Stimulated activated CD4-positive, alpha-beta T cell treated with anti-CD3 and anti-CD28 coated beads, Interleukin-2, amount 100 ng/mL, for 48 hours (primary cell): ENCODE data around the gene ADSS1.
A peak's percentile ranks its signal among the peaks of the same experiment; 100 is the strongest.

Experiments
- DNase-seq, 2 donors: peaks; one replicate each; pipeline ENCODE4 v3.0.0-alpha.2; 2020

The ADSS1 gene

DNA sequence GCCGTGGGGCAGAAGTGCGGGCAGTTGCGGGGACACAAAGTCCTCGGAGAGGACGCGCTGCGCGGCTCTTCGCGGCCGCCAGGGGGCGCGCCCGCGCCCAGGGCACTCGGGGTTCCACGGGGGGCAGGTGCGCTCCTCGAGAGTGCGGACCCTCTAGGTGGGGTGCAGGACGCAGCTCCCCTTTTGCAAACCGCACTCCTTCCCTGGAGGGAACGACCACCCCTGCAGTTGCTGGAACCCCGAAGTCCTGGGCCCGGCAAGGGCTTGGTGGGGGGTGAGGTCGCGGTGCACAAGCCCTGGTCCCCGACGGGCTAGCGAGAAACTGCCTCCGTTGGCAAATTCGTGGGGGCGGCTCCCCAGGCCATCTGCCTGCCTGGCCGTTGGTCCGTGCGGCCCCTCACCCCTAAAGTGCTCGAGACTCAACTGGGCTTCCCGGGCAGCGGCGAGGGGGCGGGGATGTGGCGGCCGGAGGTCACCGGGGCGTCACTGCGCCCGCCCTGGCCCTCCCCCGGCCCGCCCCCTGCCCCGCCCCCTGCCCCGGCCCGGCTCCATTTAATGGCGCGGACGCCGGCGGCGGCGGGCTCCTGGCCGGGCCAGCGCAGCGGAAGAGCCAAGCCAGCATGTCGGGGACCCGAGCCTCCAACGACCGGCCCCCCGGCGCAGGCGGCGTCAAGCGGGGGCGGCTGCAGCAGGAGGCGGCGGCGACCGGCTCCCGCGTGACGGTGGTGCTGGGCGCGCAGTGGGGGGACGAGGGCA lies at the start of gene ADSS1:
Gene ADSS1, plus strand, starts transcription at position 579 of the 756 bp plus-strand sequence. Its CDS starts 42 bp downstream, at position 621.
- DNase-seq: peak; percentile 54 to 64

DNA sequence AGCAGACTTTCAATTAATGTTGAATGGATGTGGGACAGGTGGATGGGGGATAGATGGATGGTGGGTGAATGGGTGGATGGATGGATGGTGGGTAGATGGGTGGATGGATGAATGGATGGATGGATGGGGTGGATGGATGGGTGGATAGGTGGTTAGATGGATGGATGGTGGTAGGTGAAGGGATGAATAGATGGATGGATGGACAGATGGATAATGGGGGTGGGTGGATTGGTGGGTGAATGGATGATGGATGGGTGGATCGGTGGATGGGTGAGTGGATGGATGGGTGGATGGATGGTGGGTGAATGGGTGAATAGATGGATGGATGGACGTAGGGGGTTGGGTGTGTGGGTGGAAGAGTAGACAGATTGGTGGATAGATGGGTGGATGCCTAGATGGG lies 48.6 kb upstream of the ADSS1 start:
- no peak for DNase-seq

DNA sequence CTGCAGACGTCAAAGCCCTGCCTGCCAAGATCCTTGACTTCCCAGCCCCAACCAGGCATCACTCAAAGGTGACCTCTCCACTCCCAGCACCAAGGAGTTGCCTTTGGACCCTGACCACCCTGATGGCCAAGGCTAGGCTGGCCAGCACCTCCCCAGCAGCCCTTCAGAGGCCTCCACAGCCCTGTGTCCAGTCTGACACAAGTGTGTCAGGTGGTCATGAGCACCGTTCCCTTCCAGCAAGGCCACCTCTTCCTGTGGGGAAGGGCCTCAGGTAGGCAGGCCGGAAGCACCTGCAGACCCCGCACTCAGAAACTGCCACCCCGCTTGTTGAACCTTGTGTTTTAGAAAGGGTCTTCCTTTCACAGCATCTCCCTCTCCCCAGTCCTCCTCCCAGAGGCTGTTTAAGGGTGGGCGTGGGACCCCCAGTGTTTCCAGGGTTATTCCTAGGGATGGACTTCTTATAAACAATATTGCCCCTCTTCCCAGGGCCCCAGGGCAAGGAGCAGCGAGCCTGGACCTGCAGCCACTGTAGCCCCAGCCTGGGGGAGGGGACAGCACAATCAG lies 47.8 kb upstream of the ADSS1 start:
- DNase-seq: no peak

DNA sequence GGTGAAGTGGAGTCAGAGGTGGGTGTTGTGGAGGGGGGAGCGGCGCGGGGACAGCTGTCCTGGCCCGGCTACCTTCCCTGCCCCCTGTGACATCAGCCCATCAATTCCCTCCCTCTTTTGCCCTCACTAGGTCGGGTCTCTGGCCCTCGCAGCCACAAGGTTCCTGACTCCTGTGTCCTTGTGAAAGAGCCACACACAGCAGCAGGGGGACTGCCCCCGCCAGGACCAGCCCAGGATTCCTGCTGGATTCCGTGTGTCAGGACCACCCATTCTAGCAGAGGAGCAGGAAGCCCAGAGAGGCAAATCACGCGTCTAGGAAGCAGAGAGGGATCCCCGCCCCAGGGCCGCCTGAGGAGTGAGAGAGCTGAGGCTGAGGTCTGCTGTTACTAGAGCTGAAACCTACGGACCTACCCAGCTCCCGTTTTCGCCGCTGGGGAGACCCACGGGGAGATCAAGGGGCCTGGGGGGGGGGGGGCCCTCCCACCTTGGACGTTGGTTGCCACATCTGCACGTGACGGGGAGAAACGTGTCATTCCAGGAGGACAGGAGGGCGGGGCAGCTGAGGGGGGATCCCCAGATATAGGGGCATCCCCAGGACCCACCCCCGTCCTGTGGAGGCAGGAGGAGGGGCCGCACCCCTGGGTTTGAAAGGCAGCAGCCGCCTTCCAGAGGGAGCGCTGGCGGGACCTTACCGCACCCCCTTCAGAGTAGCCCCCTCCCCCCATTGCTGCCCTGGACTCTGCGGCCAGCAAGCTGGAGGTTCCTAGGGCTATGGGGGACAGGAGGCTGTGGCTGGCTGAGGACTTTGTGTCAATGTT lies 47.1 kb upstream of the ADSS1 start:
- DNase-seq: peak; percentile 30

DNA sequence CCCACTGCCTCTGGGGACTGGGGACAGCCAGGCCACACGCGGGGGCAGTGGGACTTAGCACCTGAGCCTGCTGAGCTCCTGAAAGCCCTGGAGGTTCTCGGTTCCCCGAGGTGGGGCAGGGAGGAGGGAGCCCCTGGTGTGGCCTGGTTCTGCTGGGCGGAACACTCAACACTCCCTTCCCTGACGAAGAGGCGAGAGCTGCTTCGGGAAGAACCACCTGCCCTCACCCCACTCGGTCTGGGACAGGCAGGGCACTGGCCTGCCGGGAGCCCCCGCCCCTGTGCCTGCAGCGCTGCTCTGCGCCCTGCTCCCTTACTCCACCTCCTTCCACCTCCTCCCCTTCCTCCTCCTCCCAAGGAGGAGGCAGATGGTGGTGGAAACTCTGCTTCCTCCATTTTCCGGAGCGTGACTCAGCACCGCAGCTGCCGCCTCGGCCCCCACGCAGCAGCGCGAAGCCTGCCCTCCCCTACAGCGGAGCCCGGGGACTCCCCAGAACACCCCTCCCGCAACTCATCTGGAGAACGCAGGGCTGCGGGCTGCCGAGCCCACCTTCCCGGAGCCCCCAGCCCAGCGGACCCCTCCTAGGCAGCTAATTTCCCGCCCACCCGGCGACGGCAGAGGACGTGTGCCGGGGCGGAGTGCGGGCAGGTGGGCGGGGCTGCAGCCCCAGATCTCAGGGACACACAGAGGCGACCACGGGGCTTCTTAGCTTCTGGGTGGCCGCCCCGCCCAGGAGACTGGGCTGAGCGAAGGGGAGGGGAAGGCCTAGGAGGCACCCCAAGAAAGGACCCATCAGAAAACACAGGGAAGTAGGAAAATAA lies 46.3 kb upstream of the ADSS1 start:
- DNase-seq: peak; percentile 65 to 66

DNA sequence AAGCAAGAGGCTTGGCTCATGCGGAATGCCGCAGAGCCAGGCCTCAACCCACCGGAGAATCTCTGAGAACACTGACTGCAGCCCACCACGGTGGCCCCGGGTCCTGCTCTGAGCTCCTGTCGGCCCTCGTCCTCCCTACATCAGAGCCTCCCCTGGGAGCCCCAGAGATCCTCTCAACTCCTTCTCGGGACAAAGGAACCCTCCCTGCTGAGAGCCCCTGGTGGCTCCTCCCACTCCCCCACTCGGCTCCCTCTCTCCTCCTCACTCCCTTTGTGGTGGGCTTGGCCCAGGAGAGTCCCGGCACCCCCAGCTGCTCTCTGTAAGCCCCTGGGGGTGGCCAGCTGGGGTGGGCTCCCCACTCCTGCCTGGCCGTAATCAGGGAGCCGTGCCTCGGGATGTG lies 45.7 kb upstream of the ADSS1 start:
- no peak for DNase-seq

DNA sequence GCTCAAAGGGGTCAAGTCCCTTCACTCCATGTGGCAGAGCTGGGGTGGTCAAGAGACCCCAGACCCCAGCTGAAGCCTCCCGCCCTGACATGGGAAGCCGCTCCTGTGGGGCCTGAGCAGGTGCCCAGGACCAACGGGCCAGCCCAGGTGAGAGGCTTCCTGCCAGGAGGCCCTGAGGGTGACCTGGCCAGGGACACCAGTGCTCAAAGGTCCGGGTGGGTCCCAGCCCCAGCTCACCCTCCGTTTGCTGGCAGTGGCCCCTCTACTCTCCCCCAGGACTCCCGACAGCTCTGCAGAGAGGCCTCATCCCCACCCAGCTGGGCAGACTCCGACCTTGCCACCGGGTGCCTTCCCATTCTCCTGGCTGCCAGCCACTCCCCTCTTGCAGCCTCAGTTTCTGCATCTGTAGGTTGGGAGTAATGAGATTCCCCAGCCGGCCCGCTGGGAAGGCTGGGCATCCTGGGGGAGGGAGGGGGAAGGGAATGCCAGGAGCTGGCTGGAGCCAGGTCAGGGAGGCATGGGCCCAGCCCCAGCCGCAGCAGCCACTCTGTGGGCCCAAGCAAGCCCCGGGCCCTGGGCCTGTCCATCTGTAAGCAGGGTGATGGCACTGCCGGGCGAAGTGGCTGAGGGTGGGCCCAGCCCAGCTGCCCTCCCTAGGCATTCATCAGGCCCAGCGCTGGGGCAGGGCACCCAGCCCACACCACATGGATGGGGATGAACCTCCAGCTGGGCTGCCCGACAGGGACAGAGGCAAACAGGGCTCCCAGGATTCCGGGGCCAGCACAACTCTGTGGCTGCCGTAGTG lies 44.9 kb upstream of the ADSS1 start:
- no peak for DNase-seq

DNA sequence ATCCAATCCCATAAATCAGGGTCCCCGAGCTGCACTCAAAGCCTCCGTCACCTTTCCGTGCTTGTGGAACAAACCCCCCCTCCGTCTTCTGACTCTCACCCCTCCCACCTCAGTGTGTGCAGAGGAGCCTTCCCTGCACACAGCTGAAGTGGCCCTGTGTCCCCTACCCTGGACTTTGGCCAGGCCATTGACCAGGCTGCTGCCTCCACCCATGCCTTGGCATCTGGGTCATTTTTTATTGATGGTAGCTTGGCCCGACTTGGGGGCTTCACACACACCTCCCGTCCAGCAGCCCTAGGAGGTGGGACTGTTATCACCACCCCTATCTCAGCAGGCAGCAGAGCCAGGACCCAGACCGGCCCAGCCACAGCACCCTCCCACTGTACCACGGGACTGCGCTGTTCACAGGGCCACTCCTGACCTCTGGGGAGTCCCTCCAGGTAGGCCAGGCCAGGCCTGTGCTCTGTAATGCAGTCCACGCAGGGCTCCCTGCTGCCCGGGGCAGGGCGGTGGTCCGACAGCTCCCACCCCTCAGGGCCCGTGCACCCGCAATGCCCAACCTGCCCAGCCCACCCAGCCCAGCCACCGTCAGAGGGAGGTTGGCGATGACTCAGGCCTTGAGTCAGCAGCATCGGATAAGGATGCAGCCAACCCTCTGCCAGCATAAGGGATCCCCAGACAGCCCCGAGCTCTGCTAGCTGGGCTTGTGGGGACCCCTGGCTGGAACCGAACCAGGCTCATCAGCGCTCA lies 43.8 kb upstream of the ADSS1 start:
- no peak for DNase-seq

DNA sequence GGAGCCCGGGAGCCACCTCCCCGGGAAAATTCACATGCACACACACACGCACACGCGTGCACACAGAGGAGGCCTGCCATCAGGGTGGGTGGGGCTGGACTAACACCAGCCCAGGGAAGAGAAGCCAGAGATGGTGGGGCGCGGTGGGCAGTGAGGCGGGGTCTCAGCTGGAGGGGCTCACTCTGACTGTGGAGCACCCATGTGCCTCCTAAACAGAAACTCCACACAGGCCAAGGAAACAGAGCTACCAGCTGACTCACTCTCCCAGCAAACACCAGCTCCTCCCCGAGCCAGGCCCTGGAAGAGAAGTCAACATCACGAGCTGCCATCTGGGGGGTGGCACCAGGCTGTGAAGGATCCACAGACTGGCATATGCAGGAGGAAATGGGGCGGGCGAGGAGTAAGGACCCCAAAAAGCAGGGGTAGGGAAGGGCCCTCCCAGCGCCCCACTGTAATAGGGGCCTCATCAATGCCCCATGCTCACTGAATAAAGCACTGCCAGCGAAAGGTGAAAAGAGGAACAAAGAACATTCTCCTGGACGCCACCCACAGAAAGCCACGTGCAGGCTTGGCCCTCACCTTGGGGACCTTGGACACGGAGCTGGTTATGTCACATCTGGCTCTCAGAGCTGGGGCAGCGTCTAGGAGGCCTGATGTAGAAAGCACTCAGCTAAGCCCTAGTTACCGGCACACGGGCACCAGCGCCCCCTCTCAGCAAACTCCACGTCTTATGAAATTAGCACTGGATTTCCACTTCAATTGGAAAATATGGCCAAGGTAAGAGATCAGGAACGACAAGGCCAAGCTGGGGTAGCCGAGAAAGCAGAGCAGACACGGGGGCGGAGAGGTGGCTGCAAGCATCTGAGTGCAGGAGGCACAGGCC lies 43.0 kb upstream of the ADSS1 start:
- no peak for DNase-seq

DNA sequence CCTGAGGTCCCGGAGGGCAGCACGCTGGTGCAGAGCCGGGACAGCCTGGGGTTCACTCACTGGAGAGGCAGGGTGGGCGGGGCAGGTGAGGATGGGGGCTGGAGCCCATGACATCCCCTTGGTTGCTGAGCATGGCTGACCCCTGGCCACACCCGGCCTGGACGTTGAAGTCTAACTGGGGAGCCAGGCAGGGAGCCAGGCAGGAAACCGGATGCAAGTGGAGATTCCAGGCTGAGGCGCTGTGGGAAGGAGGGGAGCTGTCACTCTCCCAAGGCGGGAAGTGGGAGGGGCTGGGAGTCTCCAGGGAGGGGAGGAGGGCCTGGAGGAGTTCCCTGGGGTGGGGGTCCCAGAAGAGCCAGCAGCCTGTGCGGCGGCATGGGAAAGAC lies 42.3 kb upstream of the ADSS1 start:
- no peak for DNase-seq

DNA sequence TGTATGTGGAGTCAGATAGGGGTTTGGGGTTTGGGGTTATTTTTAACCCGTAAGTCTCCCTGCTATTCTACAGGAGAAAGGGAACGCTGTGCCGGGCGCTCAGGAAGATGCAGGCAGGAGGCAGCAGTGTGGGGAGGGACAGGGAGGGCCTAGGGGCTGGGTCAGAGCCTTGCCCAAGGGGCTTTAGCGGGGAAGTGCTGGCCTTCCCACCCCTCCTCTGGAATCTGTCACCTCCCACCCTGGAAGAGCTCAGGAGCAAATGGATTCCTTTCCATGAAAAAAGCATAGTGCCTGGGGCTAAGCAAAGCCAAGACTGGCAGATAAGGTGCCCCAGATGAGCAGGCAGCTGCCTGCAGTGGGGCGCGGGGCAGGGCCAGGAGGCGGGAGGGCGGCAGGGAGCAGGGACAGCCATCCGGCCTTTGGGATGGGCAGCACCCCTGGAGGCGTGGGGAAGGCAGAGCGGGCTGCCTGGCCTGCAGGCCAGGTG lies 41.9 kb upstream of the ADSS1 start:
- DNase-seq: no peak

DNA sequence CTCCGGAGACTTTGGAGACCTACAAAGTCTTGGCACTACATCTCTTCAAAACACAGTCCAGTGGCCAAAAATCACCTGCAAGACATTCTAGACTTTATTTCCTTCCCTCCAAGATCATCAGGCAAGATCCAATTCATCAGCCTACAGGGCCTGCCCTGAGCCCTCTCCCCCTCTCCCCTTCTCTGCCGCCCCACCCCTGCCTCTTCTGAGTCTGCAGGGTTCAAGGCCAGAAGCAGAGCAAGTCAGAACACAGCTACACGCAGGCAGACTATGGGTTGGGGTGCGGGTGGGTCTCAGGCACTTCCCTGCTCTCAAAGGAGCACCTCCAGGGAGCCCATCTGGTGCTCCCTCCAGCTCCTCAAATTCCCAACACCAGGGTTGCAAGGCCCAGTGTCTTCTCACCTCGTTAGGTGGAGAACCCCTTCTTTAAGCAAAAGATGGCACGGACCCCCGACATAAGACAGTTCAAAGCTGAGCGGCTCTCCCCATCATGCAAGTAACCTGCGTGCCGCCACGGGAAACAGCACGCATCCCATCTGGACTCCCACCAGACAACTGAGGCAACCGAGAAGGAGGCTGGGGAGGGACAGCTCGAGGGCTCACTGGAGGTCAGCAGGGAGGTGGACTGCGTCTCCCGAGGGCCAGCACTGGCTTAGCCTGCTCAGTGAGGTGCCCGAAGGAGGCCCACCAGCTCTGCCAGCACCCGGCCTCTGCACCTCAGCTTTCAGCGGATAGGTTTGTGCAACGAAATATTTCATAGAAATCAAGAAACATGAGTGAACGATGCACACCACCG lies 40.2 kb upstream of the ADSS1 start:
- no peak for DNase-seq

DNA sequence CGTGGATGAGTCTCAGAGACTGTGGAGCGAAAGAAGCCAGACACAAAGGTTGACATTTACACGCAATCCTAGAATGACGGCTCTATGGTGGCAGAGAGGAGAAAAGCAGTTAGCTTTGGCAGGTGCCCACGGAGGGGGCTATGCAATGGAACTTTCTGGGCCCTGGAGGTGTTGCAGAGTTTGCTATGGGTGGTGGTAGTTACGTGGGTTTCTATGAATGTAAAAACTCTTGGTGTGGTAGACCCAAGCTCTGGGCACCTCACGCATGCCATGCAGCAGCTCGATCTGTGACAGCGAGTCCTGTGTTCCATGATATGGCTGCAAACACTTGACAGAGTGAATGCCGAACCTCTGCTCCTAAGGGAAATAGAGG lies 39.6 kb upstream of the ADSS1 start:
- no peak for DNase-seq

DNA sequence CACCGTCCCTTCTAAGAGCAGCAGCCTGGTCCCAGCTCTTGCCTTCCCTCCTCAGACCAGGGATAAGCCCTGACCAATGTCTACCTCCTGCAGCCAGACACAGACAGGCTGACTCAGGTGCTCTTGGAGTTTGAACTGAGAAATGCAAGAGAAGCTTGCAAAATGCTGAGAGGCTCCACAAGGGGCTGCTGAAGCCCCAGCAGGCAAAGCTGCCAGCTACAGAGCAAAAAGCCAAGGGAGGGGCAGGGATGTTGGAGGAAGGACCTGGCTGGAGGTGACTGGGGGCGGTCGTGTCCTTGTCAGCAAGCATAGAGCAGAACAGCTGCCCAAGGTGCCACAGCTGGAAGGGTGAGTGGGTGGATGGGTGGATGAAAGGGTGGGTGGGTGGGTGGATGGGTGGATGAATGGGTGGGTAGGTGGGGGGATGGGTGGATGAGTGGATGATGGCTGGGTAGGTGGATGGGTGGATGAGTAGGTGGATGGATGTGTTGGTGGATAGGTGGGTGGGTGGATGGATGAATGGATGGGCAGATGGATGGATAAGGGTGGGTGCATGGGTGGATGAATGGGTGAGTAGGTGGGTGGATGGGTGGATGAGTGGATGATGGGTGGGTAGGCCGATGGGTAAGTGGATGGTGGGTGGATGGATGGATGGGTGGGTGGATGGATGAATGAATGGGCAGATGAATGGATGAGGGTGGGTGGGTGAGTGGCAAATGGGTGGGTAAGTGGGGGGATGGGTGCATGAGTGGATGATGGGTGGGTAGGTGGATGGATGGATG lies 38.6 kb upstream of the ADSS1 start:
- DNase-seq: no peak

DNA sequence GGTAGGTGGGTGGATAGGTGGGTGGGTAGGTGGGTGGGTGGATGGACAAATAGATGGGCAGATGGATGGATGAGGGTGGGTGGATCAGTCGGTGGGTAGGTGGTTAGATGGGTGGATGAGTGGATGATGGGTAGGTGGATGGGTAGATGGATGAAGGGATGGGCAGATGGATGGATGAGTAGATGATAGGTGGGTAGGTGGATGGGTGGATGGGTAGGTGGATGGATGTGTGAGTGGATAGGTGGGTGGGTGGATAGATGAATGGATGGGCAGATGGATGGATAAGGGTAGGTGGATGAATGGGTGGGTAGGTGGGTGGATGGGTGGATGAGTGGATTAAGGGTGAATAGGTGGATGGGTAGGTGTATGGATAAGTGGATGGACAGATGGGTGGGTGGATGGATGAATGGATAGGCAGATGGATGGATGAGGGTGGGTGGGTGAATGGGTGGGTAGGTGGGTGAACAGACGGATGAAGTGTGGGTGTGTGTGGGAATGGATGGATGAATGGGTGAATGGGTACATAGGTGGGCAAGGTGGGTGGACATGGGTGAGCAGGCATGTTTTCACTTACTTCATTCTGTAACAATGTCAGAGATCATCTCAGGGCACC lies 37.9 kb upstream of the ADSS1 start:
- no peak for DNase-seq

DNA sequence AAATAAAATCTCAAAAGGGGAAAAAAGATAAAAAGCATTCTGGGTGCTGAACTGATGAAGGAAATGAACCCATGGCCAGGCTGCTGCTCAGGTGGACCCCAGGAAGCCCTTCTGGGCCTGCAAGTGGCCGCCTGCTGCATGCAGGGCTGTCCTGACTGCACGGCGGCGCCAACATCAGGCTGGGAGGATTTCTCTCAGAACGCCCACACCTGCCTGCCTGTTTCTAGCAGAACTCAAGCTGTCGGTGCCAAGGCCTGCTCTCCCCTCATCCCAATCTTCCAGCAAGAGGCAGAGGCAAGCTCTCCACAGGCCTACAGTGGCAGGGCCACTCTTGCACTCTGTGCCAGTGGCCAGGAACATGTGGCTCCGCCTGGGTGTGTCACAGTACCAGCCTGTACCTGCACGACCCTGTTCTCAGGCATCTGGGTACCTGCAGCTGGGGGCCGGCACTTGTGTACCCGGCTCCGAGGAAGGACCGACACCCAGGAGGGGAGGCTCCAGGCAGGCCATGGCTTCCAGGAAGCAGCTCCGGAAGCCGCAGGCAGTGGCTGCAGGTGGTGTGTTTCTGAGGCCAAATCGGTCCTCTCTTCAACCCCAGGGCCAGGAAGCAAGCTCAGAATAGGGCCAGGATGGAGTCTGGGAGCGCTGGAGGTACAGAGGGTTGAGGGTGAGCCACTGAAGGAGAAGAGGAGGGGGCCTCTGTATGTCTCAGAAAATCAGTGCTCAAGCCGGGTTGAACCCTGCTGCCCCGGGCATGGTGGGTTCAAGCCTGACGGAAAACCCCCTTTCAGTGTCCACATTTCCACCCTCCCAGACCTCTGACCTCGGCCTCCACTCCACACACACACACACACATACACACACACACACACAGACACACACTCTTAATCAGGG lies 37.2 kb upstream of the ADSS1 start:
- DNase-seq: no peak
